Neutrophil (primary cell): ENCODE measurements around the gene OSBPL6.
A peak's percentile ranks its signal among the peaks of the same experiment; 100 is the strongest.

Source experiments
- H3K27ac ChIP-seq: fragments of 200-600 bp; sonication (generic); 2 replicates; pipeline ENCODE4 v1.5.1; 2016; ENCODE audit warnings: mild to moderate bottlenecking, moderate library complexity
- H3K27me3 ChIP-seq: fragments of 200-600 bp; sonication (generic); 2 replicates; pipeline ENCODE4 v1.6.0; 2016; ENCODE audit warnings: mild to moderate bottlenecking
- H3K36me3 ChIP-seq: fragments of 200-600 bp; sonication (generic); 2 replicates; pipeline ENCODE4 v1.5.1; 2017
- H3K4me1 ChIP-seq, 2 experiments: fragments of 200-600 bp in 1 of 2; sonication (generic) in 1 of 2; 1 replicate in 1 of 2; 2 replicates in 1 of 2; pipeline versions ENCODE4 v1.5.1 to v1.6.1; 2013 to 2016; ENCODE audit warnings: low read depth in 1 of 2, low read length in 1 of 2, mild to moderate bottlenecking in 1 of 2, moderate library complexity in 1 of 2; ENCODE audit not compliant: control insufficient read depth in 1 of 2, insufficient read depth in 1 of 2
- H3K4me3 ChIP-seq, 2 experiments: fragments of 200-600 bp in 1 of 2; sonication (generic) in 1 of 2; 1 replicate in 1 of 2; 2 replicates in 1 of 2; pipeline ENCODE4 v1.5.1; 2013 to 2016; ENCODE audit warnings: low read depth in 1 of 2, low read length in 1 of 2, mild to moderate bottlenecking in 1 of 2, moderate library complexity in 1 of 2
- H3K9me3 ChIP-seq: fragments of 200-600 bp; sonication (generic); 2 replicates; pipeline ENCODE4 v1.5.1; 2016
- CTCF ChIP-seq: fragments of 200-600 bp; sonication (generic); IDR thresholded peaks from 2 replicates; pipeline ENCODE4 v1.5.1; 2016; ENCODE audit warnings: antibody characterized with exemption

The OSBPL6 gene

GRCh38 chr2:178379162-178380004 lies 185.1 kb downstream of the OSBPL6 start:
- Histone ChIP-seq H3K27ac (no peak overlapping the region), H3K36me3 (no peaks in the 10 kb centered on the region), H3K27me3 (no peaks in the 10 kb centered on the region), H3K4me1 (no peaks in the 10 kb centered on the region), H3K9me3 (no peaks in the 10 kb centered on the region), H3K4me3 (no peak overlapping the region)
- no peak for TF ChIP-seq CTCF

- Histone ChIP-seq H3K9me3 (no peaks in the 10 kb centered on the region), H3K27ac (no peak overlapping the region), H3K27me3 (no peaks in the 10 kb centered on the region), H3K4me3 (no peak overlapping the region), H3K36me3 (no peaks in the 10 kb centered on the region), H3K4me1 (no peaks in the 10 kb centered on the region)
- no peak for TF ChIP-seq CTCF
These were observed 186.5 kb downstream of the OSBPL6 start for GRCh38 chr2:178380763-178381162.

GRCh38 chr2:178383718-178384117 lies 189.4 kb downstream of the OSBPL6 start:
- H3K4me1 ChIP-seq = peaks cover 10 to 17% of the 10 kb centered on the region in 2 experiments
- H3K4me3 ChIP-seq = no peak overlapping the region
- H3K27me3 ChIP-seq = no peaks in the 10 kb centered on the region
- H3K9me3 ChIP-seq = no peaks in the 10 kb centered on the region
- no peak for TF ChIP-seq CTCF
- H3K27ac ChIP-seq = no peak overlapping the region
- H3K36me3 ChIP-seq = no peaks in the 10 kb centered on the region

- Histone ChIP-seq H3K27ac (no peak overlapping the region), H3K4me3 (no peak overlapping the region), H3K4me1 (peaks cover 10 to 17% of the 10 kb centered on the region in 2 experiments), H3K9me3 (no peaks in the 10 kb centered on the region), H3K27me3 (no peaks in the 10 kb centered on the region), H3K36me3 (no peaks in the 10 kb centered on the region)
- TF ChIP-seq CTCF = no peak
These were observed 191.4 kb downstream of the OSBPL6 start for GRCh38 chr2:178385595-178386148.

- Histone ChIP-seq H3K4me3 (peak overlapping the region in 1 of 2 experiments; percentile 1), H3K27ac (peak overlapping the region; percentile 67), H3K36me3 (no peaks in the 10 kb centered on the region), H3K9me3 (no peaks in the 10 kb centered on the region), H3K27me3 (no peaks in the 10 kb centered on the region), H3K4me1 (peaks cover 10 to 17% of the 10 kb centered on the region in 2 experiments)
- TF ChIP-seq CTCF = no peak
These were observed 192.8 kb downstream of the OSBPL6 start for GRCh38 chr2:178386986-178387597.
